Skeletal muscle satellite cell (primary cell): ENCODE results near the gene HCN2.
A peak's percentile ranks its signal among the peaks of the same experiment; 100 is the strongest.
"Not testable (repeated sequence)": the region's sequence is repeated elsewhere in the genome, so short reads cannot be mapped to it uniquely, and the experiment has no call there.

Experiments
- H3K27me3 ChIP-seq: 2 replicates; pipeline ENCODE4 v1.7.0; 2013; ENCODE audit warnings: low read length; ENCODE audit not compliant: control insufficient read depth, insufficient read depth
- H3K36me3 ChIP-seq: 2 replicates; pipeline ENCODE4 v1.7.0; 2013; ENCODE audit warnings: mild to moderate bottlenecking, control low read depth, low read length; ENCODE audit not compliant: insufficient read depth
- H3K4me1 ChIP-seq: 2 replicates; pipeline ENCODE4 v1.7.0; 2013; ENCODE audit warnings: low read length; ENCODE audit not compliant: control insufficient read depth, insufficient read depth
- H3K4me2 ChIP-seq: 2 replicates; pipeline ENCODE4 v1.7.0; 2013; ENCODE audit warnings: mild to moderate bottlenecking, low read length
- H3K4me3 ChIP-seq: 2 replicates; pipeline ENCODE4 v1.7.0; 2013; ENCODE audit warnings: low read length
- H3K9ac ChIP-seq: 2 replicates; pipeline ENCODE4 v1.7.0; 2013; ENCODE audit warnings: mild to moderate bottlenecking, low read depth, low read length, moderate library complexity
- H3K9me3 ChIP-seq: replicated peaks from 2 replicates; pipeline ENCODE4 v1.7.0; 2013; ENCODE audit warnings: mild to moderate bottlenecking, control low read depth, low read length

Gene HCN2

GRCh38 chr19:629515-629914 lies 39.8 kb downstream of the HCN2 start:
- H3K4me1 ChIP-seq, result peaks cover 15% of the 10 kb centered on the region
- H3K9ac ChIP-seq, H3K27me3 ChIP-seq, H3K9me3 ChIP-seq, H3K4me3 ChIP-seq, H3K4me2 ChIP-seq: not testable (repeated sequence)
- peaks cover 16% of the 10 kb centered on the region for H3K36me3 ChIP-seq

GRCh38 chr19:629961-630714 lies 40.5 kb downstream of the HCN2 start:
- Histone ChIP-seq H3K9me3 (no peaks in the 10 kb centered on the region), H3K4me2 (no peak overlapping the region), H3K4me1 (peaks cover 15% of the 10 kb centered on the region), H3K9ac (no peak overlapping the region), H3K36me3 (peaks cover 15% of the 10 kb centered on the region), H3K4me3 (no peak overlapping the region), H3K27me3 (no peaks in the 10 kb centered on the region)

- H3K4me1 ChIP-seq, result peaks cover 15% of the 10 kb centered on the region
- peaks cover 9% of the 10 kb centered on the region for H3K36me3 ChIP-seq
These were observed 42.9 kb downstream of the HCN2 start for GRCh38 chr19:632579-633067.

DNA sequence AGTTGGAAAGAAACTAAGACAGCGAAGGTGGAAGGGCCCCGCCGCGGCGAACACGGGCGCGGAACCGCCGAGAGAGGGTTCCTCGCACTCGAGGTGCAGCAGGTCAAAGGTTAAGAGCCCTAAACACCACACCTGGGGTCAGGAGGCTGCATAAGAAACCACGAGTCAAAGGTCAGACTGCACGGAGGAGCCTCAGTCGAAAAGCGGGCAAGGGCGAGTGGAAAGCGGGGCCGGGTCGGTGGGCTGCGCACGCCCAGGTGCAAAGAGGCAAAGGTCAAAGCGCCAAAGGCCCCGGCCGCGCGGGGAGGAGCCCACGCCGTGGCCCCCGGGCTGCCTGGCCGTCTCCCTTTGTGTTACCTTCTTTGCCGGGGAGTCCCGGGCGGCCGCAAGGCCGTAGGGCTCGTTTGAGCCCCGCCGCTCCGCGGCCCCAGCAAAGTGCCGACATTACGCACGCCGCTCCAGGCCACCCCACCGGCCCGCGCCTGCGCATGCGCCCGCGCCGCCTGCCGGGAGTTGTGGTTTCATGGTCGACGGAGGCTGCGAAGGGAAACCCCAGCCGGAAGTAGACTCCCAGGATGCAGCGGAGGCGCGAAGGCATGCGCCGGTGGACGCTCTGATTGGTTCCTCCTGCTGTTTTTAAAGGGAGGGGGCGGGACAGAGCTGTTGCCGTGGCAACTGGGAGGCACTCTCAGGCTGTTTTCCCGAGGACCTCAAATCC lies 43.5 kb downstream of the HCN2 start, which contains the start of gene POLRMT:
POLRMT (minus strand) TSS at position 470 of the 718 bp plus-strand sequence; CDS start at position 445, 25 bp downstream.
- Histone ChIP-seq H3K4me3 (peak within 1 kb of the TSS; percentile 99), H3K27me3 (no peaks in the 10 kb centered on the region), H3K9me3 (no peaks in the 10 kb centered on the region), H3K4me2 (peak within 1 kb of the TSS; percentile 100), H3K36me3 (peaks cover 6% of the 10 kb centered on the region), H3K4me1 (peaks cover 15% of the 10 kb centered on the region), H3K9ac (peak within 1 kb of the TSS; percentile 91)

More at GRCh38 chr19:632579-633067, 42.9 kb downstream of the HCN2 start:
- no peaks in the 10 kb centered on the region for H3K27me3 ChIP-seq
- H3K4me3 ChIP-seq, result peak overlapping the region; percentile 99
- peak overlapping the region; percentile 100 for H3K4me2 ChIP-seq
- H3K9ac ChIP-seq, result peak overlapping the region; percentile 91
- H3K9me3 ChIP-seq, result no peaks in the 10 kb centered on the region

GRCh38 chr19:633786-634639 lies 44.3 kb downstream of the HCN2 start:
- no peaks in the 10 kb centered on the region for H3K9me3 ChIP-seq
- peaks cover 17% of the 10 kb centered on the region for H3K4me1 ChIP-seq
- H3K27me3 ChIP-seq, result no peaks in the 10 kb centered on the region
- H3K4me2 ChIP-seq, result peak overlapping the region; percentile 100
- peak overlapping the region; percentile 99 for H3K4me3 ChIP-seq
- H3K9ac ChIP-seq, result peak overlapping the region; percentile 87
- peaks cover 2% of the 10 kb centered on the region for H3K36me3 ChIP-seq

DNA sequence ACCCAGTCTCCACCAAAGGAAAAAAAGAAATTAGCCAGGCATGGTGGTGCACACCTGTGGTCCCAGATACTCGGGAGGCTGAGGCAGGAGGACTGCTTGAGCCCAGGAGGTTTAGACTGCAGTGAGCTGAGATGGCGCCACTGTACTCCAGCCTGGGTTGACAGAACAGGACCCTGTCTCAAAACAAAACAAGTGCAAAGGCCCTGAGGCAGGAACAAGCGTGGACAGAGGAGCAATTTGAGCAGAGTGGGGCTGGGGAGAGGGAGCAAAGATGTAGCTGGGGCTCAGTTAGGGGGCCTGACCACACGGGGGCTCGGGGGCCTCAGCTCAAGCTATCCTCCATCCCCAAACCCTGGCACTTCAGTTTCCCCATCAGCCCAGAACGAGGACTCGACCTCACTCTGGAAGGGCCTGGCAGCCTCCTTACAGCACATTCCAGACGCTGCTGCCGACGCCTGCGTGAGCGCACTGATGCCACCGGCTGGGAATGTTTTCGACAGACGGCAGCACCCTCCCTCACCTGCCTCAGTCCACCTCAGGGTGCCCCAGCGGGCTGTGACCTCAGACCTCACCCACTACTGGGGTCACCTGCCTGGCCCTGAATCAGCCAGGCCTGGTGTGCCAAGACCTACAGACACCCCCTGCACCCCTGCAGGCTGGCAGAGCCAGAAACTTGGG lies 45.4 kb downstream of the HCN2 start:
- no peaks in the 10 kb centered on the region for H3K36me3 ChIP-seq
- no peak overlapping the region for H3K4me2 ChIP-seq
- peaks cover 21% of the 10 kb centered on the region for H3K4me1 ChIP-seq
- H3K27me3 ChIP-seq, result no peaks in the 10 kb centered on the region
- H3K9me3 ChIP-seq, result no peaks in the 10 kb centered on the region
- H3K4me3 ChIP-seq, result no peak overlapping the region
- no peak overlapping the region for H3K9ac ChIP-seq

GRCh38 chr19:638906-639252 lies 49.2 kb downstream of the HCN2 start:
- Histone ChIP-seq H3K27me3 (no peaks in the 10 kb centered on the region), H3K4me3 (peak overlapping the region; percentile 70), H3K4me2 (peak overlapping the region; percentile 88), H3K36me3 (no peaks in the 10 kb centered on the region), H3K9me3 (no peaks in the 10 kb centered on the region), H3K4me1 (peaks cover 12% of the 10 kb centered on the region), H3K9ac (peak overlapping the region; percentile 17)

GRCh38 chr19:639253-640160 lies 49.8 kb downstream of the HCN2 start, which contains the start of gene FGF22:
Gene FGF22, plus strand, starts transcription at chr19:639879. Its CDS starts 47 bp downstream, at chr19:639926.
- Histone ChIP-seq H3K4me1 (peaks cover 6% of the 10 kb centered on the region), H3K4me2 (peak within 1 kb of the TSS; percentile 89), H3K4me3 (peak within 1 kb of the TSS; percentile 70), H3K9ac (peak within 1 kb of the TSS; percentile 17), H3K27me3 (no peaks in the 10 kb centered on the region), H3K9me3 (no peaks in the 10 kb centered on the region), H3K36me3 (peaks cover 4% of the 10 kb centered on the region)

GRCh38 chr19:640161-640558 lies 50.5 kb downstream of the HCN2 start:
- Histone ChIP-seq H3K9ac (no peak overlapping the region), H3K9me3 (no peaks in the 10 kb centered on the region), H3K4me3 (peak overlapping the region; percentile 68), H3K4me1 (peaks cover 6% of the 10 kb centered on the region), H3K4me2 (peak overlapping the region; percentile 89), H3K27me3 (no peaks in the 10 kb centered on the region), H3K36me3 (peaks cover 10% of the 10 kb centered on the region)

DNA sequence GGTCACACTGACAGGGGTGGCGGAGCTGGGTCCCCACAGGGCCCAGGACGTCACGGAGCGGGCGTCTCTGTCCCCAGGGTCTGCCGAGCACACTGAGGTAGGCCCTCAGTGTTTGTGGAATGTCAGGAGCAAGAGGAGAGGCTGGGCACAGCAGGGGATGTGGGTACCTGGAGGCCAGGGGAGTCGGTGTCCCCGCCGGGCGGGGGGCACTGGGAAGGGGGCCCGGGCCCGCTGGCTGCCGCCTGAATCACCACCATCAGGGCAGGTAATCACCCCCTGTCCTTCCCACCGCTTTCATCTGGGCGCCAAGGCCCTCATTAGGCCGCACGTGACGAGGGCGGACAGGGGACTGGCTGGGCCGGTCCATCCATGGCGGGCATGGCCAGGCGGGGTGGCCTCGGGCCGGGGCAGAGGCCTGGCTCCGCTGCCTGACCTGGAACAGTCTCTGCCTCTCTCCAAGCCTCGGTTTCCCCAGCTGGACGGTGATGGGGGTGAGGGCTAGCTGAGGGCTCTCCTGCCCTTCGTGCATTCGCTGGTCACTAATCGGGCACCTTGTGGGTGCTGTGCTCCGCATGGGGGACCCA lies 51.0 kb downstream of the HCN2 start:
- Histone ChIP-seq H3K9me3 (no peaks in the 10 kb centered on the region), H3K4me2 (no peak overlapping the region), H3K36me3 (peaks cover 12% of the 10 kb centered on the region), H3K27me3 (no peaks in the 10 kb centered on the region), H3K9ac (no peak overlapping the region), H3K4me1 (peaks cover 6% of the 10 kb centered on the region), H3K4me3 (no peak overlapping the region)
